ENCODE measurements around the gene MEF2B.
A peak's percentile ranks its signal among the peaks of the same experiment; 100 is the strongest.

Gene MEF2B

GRCh38 chr19:19170053-19170872 lies at the start of gene MEF2B:
Gene MEF2B (minus strand): TSS chr19:19170263. CDS start chr19:19150735, 19,528 bp downstream.
- no peak for DNase-seq

GRCh38 chr19:19218911-19219310 lies 48.8 kb upstream of the MEF2B start:
- DNase-seq = no peak

GRCh38 chr19:19217099-19217498 lies 47.0 kb upstream of the MEF2B start:
- peak; percentile 75 for DNase-seq

GRCh38 chr19:19215792-19216191 lies 45.7 kb upstream of the MEF2B start:
- no peak for DNase-seq

- DNase-seq = peak; percentile 80
These were observed 44.8 kb upstream of the MEF2B start for GRCh38 chr19:19214892-19215291.

- DNase-seq = no peak
These were observed 44.1 kb upstream of the MEF2B start for GRCh38 chr19:19214159-19214490.

GRCh38 chr19:19213426-19214158 lies 43.5 kb upstream of the MEF2B start:
- no peak for DNase-seq

- no peak for DNase-seq
These were observed 42.9 kb upstream of the MEF2B start for GRCh38 chr19:19212916-19213315.

- DNase-seq = no peak
These were observed 41.7 kb upstream of the MEF2B start, which contains the start of gene NCAN for GRCh38 chr19:19211499-19212420. Gene NCAN (plus strand): TSS chr19:19211958. CDS start chr19:19216954, 4,996 bp downstream.

GRCh38 chr19:19209372-19209771 lies 39.3 kb upstream of the MEF2B start:
- no peak for DNase-seq

- DNase-seq = no peak
These were observed 37.8 kb upstream of the MEF2B start for GRCh38 chr19:19207637-19208572.

- no peak for DNase-seq
These were observed 36.9 kb upstream of the MEF2B start for GRCh38 chr19:19206938-19207337.

- DNase-seq = no peak
These were observed 35.6 kb upstream of the MEF2B start for GRCh38 chr19:19205416-19206410.

GRCh38 chr19:19204181-19204580 lies 34.1 kb upstream of the MEF2B start:
- no peak for DNase-seq

- peak; percentile 95 for DNase-seq
These were observed 33.2 kb upstream of the MEF2B start, which contains the start of gene NR2C2AP for GRCh38 chr19:19203012-19203856. Gene NR2C2AP (minus strand): TSS chr19:19203414. CDS start chr19:19203060, 354 bp downstream.

GRCh38 chr19:19202707-19203011 lies 32.6 kb upstream of the MEF2B start:
- DNase-seq = no peak

- no peak for DNase-seq
These were observed 31.9 kb upstream of the MEF2B start for GRCh38 chr19:19201697-19202630.

GRCh38 chr19:19193926-19194325 lies 23.9 kb upstream of the MEF2B start:
- no peak for DNase-seq
